Cardiac fibroblast (primary cell): Measurements from ENCODE around the gene PRKCSH.

Experiments used
- DNase-seq, 2 donors: peaks; one replicate each; pipeline versions ENCODE4 v3.0.0 to v3.0.0-alpha.2; 2010; ENCODE audit warnings: low read depth in 2 of 2
- H3K4me3 ChIP-seq, 2 donors: replicated peaks in 1 of 2; 1 replicate in 1 of 2; 2 replicates in 1 of 2; pipeline ENCODE4 v1.5.1; 2011; ENCODE audit warnings: low read depth in 2 of 2, low read length in 2 of 2, mild to moderate bottlenecking in 2 of 2, moderate library complexity in 1 of 2
- TF ChIP-seq, protein P1 (sequence below): IDR thresholded peaks from one replicate; pipeline ENCODE4 v1.5.1; 2011; ENCODE audit warnings: low read depth, mild to moderate bottlenecking, low read length, inconsistent platforms

PRKCSH gene

GRCh38 chr19:11475861-11476260 is 40.4 kb downstream of the PRKCSH start:
- TF ChIP-seq, protein P1, sequence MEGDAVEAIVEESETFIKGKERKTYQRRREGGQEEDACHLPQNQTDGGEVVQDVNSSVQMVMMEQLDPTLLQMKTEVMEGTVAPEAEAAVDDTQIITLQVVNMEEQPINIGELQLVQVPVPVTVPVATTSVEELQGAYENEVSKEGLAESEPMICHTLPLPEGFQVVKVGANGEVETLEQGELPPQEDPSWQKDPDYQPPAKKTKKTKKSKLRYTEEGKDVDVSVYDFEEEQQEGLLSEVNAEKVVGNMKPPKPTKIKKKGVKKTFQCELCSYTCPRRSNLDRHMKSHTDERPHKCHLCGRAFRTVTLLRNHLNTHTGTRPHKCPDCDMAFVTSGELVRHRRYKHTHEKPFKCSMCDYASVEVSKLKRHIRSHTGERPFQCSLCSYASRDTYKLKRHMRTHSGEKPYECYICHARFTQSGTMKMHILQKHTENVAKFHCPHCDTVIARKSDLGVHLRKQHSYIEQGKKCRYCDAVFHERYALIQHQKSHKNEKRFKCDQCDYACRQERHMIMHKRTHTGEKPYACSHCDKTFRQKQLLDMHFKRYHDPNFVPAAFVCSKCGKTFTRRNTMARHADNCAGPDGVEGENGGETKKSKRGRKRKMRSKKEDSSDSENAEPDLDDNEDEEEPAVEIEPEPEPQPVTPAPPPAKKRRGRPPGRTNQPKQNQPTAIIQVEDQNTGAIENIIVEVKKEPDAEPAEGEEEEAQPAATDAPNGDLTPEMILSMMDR = no peak
- no peak for DNase-seq
- H3K4me3 ChIP-seq = no peak overlapping the region

- TF ChIP-seq, protein P1 = no peak
- no peak for DNase-seq
- H3K4me3 ChIP-seq = no peak overlapping the region
Observed at GRCh38 chr19:11478167-11479089, 43.0 kb downstream of the PRKCSH start.

- TF ChIP-seq, protein P1 = no peak
- peak in 1 of 2 donors; percentile 22 for DNase-seq
- no peak overlapping the region for H3K4me3 ChIP-seq
Observed at GRCh38 chr19:11479090-11479897, 43.9 kb downstream of the PRKCSH start.

- TF ChIP-seq, protein P1 = no peak
- DNase-seq = no peak
- H3K4me3 ChIP-seq = no peak overlapping the region
Observed at GRCh38 chr19:11479898-11480714, 44.7 kb downstream of the PRKCSH start.

- no peak within 1 kb of the TSS for H3K4me3 ChIP-seq
- TF ChIP-seq, protein P1 = no peak
- DNase-seq = no peak
Observed at GRCh38 chr19:11480715-11481533, 45.5 kb downstream of the PRKCSH start, which contains the start of gene ELAVL3. Gene ELAVL3 (minus strand): TSS chr19:11481046. CDS start chr19:11480608, 438 bp downstream.
